EL (cell line): ENCODE data around the gene H19.

Experiments
- DNase-seq: peaks from one replicate; pipeline ENCODE4 v3.0.0-alpha.2; 2016

Gene H19

DNA sequence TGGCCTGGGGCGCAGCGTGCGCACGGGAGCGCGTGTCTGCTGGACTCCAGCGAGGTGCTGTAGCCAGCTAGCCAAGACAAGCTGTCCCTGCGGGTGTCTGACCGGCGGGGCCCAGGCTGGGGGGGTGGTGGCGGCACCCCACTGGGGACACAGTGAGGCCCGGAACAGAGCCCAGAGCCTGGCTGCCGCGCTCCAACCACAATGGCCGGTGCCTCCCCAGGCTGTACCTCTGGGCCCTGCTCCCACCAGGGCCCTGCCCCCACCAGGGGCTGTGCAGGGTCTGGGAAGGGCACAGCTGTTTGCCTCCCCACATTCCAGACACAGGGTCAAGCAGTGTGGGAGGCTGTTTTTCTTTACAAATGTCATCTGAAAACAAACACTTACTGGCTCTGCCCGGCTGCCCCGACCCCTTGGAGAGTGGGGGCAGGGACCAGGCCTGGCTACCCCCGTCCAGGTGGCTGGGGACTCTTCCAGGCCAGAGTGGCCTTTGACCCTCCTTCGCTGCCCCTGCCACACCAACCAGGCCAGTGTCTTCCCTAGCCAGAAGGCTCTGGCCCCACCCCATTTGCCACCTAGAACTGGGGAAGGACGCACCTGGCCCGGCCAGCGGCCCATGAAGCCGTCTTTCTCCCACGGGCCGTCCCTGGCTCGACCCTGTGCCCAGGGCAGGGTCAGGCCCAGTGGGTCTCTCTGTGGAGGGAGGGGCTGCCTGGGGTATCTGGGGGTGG is 14.6 kb downstream of the H19 start:
- no peak for DNase-seq

DNA sequence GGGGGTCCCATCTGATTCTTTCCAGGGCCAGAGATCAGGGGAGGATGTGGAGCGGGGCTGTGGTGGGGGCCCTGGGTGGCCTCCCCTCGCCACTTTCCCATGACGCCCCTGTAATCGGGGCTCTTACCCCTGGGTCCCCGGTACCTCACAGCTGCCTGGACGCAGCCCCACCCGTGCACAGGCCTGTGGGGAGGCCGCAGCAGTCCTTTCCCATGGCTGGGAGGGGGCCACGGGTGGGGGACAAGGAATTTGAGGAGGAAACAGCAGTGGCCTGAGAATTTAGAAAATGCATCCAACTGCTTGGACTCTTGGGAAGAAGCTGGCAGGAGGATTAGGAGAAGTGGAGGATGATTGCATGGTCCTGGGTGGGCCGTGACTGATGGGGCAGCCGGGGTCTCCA is 18.0 kb downstream of the H19 start:
- no peak for DNase-seq

DNA sequence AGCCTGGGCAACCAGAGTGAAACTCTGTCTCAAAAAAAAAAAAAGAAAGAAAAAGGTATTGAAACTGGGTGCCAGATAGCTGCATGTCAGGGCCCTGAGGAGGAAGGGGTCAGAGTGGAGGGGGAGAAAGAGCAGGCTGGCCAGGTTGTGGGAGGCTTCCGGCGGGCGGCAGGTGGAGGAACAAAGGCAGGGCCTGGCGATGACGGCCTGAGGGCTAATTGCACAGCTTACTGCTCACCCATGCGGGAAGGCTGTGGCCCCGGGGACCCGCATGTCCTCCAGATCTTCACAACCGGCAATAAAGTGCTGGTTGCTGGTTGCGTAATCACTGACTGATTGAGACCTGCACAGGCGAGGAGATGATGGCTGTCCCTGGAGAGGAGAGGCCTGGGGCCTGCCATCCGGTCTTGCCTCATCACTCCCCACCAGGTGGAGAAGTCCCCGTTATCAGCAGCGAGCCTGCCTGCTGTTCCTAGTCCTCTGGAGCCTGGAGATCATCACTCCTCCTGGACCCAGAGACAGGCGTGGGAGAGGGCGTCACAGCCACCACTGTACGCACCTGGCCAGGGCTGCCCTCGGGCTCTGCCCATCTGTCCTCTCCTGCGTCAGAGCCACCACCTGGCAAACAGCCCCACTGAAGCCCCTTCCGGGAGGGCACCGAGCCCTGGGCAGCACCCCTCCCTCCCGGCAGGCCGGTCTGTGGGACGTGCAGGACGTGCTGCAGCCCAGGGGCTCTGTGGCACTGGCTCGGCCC is 18.7 kb downstream of the H19 start:
- no peak for DNase-seq

DNA sequence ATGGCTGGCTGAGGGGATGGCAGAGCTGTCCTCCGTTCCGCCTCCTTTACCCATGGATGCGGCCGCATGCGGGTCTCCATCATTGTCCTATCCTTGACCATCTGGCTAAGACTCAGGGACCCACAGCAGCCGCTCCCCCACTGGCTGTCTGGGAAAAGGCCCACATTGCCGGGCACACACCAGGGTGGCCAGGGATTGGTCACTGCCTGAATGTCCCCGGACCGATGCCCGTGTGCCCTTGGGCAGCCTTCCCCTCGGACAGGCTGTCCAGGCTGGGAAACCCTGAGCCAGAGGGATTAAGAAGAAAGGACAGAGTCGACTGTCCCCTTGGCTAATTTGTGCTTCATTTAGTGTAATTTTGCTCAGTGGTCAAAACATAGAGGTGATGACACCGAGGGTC is 22.5 kb downstream of the H19 start:
- DNase-seq = no peak

DNA sequence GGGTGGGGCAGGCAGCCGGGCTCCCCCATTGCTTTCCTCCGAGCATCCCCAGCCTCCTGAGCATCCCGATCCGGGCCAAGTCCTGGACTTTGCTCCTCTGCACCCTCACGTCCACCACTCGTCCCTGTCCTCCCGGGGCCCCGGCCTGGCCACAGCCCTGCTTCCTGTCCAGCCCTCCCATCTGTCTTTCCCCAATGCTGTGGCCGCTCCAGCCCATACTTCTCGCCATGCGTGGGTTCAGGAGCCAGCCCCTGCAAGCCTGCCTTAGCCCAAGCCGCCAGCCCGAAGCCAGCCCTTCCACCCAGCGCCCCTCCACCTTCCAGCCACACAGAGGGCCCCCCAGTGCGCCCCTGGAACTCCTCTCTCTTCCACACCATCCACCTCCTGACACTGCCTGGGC is 26.7 kb downstream of the H19 start:
- no peak for DNase-seq

DNA sequence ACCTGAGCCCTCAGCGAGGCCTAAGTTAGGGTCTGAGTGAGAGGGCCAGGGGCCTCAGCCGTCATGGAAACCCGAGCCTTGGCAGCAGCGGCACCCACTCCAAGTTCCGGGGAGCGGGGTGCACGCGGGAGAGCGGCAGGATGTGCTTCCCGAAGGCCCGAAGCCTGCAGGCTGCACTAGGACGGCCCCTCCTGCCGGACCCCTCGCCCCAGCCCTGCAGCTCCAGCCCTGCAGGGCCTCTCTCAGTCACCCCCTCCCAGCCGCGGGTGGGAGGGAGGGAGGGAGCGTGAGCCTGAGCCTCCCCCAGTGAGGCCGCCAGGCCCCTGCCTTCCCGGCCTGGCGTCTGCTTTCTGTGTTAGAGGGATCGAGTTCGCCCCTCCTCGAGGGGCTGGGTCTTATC is 27.9 kb downstream of the H19 start:
- DNase-seq = no peak

DNA sequence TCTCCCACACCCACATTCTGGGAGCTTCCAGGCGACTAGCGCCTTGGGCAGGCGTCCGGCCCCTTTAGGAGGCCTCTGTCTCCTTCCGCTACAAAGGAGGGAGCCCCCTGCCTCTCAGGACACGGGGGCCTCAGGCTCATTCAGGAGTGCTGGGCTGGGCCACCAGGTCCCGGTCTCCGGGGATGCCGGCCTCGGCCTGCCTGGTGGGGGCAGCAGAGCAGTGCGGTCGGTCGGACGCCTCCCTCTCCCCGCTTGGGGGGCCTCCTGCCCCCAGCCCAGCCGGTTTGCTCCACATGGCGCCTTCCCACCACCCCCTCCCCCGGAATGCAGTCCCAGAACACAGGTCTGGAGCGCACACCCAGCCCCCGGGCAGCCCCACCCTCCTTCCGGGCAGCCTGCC is 28.6 kb downstream of the H19 start:
- no peak for DNase-seq

DNA sequence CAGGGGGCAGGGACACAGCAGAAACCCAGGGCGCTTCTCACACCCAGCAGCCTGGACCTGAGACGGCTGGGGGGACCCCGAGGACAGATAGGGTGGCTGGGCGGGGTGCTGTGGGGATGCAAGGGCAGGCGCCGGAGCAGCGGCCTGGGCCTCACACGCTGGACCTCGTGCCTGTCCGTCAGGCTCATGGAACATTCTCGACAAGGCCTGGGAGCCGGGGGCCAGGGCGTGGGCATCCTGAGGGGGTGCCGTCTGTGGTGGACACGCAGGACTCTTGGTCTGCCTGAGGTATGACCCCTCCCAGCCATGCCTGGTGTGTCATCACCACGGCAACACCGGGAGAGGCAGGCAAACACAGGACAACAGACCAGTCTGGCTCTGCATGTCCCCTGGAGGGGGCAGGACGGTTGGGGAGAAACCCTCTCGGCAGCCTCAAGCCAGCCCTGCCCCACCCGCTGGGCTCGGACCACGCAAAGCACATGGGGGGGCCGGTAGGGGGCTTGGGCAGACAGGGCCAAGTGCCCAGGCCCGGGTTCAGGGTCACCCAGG is 29.1 kb downstream of the H19 start:
- DNase-seq = no peak

DNA sequence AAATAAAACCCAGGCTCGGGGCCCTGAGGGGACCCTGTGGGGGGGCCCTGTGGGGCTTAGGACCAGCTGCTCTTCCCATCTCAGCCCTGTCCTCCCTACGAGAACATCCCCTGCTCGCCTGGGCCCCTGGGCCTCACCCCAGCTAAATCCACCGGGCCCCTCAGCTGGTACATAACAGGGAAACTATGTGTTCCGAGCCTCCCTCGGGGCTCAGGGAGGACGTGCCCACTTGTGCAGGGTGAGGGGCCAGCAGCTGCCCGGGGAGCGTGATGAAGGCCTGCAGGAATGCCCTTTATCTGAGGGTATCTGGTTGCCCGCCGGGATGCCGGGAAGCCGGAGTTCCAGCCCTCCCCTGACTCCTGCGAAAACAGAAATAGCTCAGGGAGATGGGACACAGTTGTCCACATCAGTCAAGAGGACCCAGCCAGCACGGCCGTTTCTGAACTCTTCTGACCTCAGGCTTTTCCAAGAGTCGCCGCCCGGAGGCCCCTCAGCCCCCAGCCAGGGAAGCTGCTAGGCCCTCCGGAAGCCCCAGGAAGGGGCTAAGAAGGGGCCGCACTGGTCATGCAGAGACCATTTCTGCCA is 29.9 kb downstream of the H19 start:
- no peak for DNase-seq

DNA sequence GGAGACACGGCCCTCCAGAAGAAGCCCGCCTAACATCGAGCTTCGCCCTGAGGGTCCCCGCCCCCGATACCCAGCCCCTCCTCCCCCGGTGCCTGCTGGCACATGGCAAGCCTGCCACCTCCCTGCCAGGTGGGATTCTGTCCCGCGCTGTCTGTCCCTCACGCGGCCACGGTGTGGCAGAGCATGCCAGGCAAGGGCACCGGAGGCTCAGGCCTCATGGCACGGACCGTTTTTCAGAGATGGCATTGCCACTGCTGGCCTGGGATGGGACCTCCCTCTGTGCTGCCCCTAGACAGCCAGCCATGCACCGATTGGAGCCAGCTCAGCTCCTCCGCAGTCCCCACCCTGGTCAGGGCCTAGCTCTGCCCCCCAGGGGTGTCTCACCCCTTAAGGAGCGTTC is 31.1 kb downstream of the H19 start:
- DNase-seq = no peak

DNA sequence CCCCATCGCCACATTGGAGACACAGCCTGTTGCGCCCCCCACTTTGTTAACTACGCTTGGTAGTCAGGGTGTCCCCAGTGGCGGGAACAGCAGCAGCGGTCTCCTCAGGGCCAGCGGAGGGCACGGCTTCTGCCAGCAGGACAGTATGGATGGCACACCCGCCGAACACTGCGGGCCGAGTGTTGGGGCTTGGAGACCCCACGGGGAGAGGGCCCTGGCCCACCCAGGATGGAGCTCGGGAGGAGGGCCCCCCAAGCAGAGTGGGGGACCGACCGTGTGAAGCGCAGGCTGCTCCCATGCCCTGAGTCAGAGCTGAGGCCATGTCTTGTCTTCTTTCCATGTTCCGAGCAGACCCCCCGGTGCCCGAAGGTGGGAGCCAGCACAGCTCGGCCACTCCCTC is 32.7 kb downstream of the H19 start:
- no peak for DNase-seq

DNA sequence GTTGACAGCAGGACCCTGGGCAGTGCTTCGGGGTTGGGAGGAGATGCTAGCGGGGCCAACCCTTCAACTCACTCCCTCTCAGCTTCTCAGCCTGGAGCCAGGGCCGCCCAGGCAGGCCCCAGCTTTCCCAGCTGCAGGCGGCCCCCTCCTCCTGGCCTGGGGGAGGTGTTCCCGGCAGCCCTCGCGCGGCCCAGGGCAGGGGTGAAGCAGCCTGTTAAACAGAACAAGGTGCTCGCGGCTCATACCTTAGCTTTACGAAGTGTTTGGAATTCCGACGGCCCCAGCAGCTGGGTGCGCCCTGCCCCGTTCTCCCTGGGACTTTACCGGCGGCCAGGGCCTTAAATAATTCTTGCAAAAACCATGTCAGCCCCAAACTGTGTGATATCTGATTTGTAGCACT is 33.3 kb downstream of the H19 start:
- no peak for DNase-seq

DNA sequence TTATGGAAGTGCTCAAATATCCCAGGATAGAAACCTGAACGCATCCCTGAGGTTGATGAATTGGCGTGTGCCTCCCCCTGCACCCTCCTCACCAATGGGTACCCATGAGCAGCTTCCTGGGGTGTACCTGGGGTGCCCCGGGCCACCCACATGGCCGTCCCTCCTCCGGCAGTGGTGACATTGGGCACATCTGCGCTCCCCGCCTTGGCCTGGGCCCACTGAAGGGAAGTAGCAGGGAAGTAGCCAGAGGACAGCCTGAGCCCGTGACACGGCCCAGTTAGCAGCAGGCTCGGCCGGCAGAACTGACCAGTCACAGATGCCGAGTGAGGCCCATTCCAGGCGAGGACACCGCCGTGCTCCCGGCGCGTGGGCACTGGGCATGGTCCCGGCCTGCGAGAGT is 33.8 kb downstream of the H19 start:
- DNase-seq = no peak

DNA sequence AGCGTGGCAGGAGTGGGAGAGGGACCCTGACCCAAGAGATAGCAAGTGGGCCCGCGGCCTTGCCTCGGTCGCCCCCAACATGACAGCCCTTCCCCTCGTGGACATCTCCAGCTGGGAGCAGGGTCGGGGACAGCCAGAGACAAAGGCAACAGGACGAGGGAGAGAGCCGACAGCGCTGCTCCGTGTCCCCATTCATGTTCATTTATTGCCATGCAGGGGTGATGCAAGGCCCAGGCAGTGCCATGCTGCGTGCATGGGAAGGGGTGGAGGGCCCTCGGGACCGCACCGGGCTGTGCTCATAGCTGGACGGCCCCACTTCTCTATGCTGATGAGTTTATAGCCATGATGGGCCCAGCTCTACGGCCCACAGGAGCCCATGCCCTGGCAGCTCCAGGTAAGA is 37.9 kb downstream of the H19 start:
- no peak for DNase-seq

DNA sequence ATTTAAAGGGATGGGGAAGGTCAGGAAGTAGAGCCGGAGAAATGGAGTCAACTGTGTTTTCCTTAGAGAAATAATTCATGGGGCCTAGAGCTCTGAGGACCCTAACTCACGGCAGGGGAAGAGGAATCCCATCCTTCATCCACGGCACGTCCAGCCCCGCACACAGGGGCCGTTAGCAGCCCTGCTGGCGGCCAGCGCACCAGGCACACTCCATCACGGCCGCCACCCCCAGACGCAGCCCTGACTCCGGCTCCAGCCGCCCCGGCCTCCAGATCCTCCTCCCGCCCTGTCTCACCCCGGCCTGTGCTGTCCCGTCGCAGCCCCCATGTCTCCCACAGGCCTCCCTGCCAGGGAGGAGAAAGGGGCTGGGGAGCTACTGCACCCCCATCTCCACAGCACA is 39.3 kb downstream of the H19 start:
- no peak for DNase-seq

DNA sequence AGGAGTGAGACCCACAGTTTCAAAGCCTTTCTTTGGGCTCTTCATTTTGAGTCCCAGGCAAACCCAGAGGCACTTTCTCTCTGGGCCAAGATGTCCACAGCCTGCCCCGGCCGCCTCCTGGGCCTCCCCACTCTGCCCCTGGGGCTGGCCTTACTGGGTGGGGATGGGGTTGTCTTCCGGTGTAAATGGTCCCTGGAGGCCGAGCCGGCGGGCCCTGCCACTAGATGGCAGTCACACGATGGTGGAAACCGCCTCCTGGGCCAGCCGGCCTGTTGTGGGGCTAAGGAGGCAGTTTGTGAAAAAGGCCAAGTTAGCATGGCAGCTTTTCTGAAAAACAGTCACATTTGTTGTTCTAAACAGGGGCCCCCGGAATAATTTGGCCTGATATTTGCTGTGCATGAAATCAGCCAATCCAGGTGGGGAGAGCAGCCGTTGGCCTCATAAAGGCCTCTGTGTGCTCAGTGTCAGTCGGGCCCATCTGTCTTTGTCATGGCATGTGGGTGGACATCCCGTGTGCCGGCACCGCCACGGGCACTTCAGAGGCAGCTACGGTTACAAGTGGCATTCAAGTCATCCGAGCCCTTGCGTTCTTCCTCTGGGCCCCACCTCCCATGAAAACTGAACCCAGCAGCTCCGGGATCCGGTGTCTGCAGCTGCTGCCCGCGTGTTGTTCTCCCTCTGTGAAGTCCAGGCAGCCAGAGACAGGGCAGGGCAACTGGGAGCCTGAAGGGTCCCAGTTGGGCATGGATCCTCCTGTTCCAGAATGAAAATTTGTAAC is 44.0 kb downstream of the H19 start:
- DNase-seq = no peak

DNA sequence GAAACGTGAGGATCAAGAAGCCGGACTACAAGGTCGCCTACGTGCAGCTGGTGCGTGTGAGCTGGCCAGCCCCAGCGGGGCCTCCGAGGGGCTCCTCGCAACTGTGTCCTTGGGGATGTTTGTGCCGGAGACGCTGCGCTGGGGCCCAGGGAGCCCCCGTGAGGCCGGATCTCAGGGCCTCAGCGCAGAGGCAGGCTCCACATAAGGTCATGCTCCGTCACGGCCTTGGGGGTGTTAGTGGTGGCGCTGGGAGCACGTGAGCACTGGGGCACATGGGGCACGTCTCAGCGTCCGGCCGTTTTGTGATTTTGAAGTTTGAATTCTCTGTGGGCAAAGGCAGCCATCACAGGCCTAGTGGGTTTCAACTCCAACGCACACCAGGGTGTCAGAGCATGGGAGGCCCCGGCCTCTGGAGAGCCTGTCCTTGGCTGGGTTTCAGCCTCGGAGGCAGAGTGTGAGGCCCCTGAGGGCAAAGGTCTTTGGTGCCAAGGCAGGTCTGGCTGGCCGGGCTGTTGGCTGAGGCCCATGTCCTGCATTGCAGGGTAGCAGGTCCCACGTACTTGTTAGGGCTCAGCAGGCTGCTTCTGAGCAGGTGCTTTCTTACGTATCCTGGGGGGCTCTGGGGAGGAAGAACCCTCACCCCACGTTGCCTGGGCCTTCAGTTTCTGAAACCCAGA is 44.7 kb downstream of the H19 start:
- no peak for DNase-seq

DNA sequence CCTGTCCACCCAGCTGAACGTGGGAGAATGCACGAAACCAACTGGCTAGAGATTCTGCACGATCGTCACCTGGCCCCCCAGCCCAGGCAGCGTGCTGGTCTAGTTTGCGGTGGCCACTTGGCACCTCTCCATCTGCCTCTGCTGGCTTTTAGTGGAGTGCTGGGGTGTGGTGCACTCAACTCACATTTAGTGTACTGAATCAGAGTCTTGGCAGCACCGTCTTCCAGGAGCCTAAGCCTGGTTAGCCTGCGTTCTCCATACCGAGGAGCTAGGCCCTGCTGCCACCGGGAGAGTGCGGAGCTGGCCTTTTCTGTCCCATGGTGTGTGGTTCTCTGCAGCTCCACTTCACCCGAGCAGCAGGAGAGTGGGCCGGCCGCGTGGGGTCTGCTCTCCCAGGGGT is 47.7 kb downstream of the H19 start:
- no peak for DNase-seq

DNA sequence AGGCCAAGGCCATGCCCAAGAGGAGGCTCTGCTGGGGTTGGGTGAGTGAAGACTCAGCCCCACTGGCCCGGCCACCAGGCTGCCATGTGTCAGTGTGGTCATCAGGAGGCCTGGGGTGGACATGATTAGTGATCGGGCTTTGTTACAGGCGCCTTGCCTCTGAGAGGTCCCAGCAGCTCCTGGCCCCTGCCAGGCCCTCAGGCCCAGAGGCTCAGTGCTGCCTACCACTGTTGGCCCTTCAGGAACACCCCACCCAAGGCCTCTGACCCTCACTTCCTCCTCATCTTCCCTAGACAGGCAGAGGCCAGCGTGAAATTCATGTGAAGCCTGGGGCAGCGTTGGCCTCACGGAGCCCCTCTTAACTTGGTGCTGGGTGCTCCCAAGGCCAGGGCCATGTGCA is 48.3 kb downstream of the H19 start:
- DNase-seq = no peak

DNA sequence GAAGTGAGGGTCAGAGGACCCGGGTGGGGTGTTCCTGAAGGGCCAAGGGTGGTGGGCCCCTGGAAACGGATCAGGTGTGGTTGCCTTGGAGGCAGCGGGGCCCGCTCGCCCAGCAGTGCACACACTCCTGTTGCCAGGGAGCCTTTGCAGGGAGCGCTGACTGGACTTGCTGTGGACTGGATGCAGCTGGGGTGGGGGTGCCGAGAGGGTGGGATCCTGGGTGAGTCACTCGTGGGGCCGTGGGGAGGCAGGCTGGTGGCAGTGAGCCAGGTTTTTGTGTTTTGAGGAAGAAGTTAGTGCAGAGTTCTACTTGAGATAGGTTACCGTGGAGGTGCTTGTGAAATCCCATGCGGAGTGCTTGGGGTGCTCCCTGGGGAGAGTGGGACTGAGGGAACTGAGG is 49.3 kb downstream of the H19 start:
- no peak for DNase-seq

DNA sequence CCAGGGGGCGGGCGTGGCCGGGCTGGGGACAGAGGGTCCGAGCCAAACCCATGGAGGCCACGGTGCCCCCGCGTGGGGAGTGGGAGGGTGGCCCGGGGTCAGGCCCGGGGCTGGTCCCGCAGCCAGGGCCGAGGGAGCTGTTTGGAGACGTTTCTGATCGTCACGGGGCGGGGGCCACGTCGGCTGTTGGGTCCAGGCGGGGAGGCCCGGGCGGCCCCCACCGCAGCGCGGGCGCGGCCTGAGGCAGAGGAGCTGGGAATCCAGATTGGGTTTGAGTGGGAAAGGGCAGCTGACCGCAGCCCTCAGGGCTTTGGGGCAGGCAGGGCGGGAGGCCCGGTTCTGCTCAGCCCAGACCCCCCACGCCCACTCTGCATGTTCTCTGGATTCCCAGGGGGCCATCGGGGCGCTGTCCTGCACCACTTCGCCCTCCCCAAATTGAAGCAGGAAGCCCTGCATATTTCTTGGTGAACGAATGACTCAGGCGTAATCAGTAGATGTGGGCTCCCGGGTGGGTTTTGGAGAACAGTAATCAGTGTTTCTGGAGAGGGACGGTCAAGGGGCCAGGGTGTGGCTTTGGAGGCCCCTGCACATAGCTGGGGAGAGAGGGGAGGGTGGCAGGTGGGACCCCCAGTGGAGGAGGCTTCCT is 49.9 kb downstream of the H19 start:
- no peak for DNase-seq

DNA sequence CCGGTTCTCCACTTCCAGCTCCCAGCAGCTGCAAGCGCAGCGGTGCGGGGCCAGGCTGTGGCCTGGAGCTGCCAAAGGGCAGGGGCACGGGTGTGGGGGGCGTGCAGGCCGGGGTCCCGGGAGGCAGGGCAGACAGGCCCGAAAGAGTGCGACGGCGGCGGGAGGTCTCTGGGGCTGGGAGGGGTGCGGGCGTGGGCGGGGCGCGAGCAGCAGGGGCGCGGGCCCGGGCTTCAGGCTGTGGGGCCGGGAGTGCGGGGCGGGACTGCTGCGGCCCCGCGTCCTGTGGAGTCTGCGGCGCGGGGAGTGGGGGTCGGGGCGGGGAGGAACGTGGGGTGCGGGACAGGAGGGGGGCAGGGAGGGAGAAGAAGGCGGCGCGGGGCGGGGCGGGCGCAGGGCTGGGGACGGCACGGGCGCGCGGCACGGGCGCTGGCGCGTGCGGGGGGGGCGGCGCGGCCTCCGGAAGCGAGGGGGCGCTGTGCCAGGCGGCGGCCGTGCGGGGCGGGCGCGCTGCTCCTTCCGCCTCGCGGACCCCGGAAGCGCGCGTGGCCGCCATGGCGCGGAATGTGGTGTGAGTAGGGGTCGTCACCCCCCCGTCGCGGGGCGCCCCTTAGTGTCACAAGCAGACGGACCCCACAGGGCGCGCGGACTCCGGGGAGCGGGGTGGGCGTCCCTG is 50.7 kb downstream of the H19 start, which contains the start of gene MRPL23:
Gene MRPL23 (plus strand): TSS at position 521 of the 673 bp plus-strand sequence. CDS start 31 bp downstream, at position 552.
- no peak for DNase-seq
